Fibroblast of skin of left biceps (primary cell): Measurements from ENCODE around the gene RYR3.

Experiments used
- DNase-seq, 2 experiments: peaks; one replicate each; pipeline ENCODE4 v3.0.0-alpha.2; 2013; ENCODE audit warnings: low read depth in 2 of 2

Gene RYR3

DNA sequence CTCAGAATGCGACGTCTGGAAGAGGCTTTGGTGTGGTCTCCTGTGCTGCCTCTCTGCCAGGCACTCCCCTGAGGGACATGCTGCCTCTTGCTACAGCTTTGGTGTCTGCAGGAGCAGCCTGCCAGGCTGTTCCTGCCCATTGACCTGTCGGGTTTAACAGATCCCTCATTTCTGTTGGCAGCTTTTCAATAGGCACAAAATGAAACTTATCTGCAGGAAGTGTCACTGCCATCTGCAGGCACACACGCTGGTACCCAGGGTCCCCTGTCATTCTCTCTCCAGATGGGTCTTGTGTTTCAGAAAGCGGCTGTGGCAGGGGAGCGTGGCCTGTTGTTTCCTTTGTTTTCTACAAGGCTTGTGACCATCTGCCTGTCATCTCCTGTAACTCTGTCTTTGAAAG lies 329.2 kb downstream of the RYR3 start:
- no peak for DNase-seq

DNA sequence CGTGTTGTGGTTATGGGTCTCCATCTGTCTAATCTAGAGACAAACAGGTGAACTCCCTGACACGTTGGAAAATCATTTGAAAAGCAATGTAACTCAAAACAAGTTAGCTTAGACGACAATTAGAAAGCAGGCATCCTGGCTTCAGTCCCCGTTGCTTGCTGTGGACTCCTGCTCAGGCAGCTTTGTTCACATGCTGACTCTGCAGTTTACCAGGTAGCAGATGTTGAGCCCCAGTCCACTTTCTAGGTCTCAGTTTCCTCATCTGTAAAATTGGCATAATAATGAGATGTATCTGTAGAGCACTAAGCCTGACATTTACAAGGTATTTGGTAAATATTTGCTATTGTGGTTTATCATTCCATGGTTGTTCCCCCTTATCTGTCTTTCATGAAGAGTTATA lies 330.3 kb downstream of the RYR3 start:
- no peak for DNase-seq

DNA sequence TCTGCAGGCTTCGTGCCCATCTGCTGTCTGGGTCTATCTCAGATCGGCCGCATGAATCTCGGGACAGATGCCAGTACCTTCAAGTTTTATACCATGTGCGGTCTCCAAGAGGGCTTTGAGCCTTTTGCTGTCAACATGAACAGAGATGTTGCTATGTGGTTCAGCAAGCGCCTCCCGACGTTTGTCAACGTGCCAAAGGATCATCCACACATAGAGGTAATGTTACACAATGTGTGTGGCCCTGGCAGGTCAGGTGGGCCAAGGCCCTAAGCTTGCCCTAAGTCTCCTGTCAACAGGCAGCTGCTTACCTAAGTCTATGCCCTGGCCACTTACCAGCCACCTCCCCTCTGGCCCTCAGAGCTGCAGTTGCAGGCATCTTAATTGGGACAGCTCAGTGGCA lies 333.5 kb downstream of the RYR3 start:
- DNase-seq: no peak

GRCh38 chr15:33646744-33647143 lies 336.0 kb downstream of the RYR3 start:
- no peak for DNase-seq

DNA sequence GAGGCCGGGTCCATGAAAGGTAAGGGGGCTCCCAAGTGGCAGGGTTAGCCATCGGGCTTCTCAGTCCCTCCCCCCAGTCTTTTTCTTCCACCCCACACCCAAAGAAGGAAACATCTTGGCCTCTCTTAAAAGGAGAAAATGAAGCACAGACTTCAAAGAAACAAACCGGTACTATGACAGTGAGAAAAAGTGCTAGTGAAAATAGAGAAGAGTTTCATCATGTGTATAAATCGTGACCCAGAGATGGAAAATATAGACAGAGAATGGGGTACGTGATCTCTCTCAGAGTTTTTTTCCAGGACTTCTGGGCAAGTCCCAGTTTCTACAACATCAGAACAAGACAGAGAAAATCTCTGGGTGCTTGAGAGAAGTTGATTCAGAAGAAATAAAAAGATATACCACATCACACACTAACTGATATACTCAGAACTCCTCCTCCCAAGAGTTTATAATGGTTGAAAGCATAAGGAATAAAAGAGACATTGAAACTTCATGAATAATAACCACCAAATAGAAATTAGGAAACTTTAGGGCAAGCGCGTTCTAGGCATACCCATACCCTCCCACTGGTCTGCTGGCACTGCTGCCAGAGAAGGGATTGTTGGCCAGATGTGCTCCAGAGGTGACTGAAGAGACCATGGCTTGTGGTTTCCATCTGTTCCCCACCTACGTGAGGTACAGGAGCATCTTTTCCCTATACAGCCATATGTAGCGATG lies 338.6 kb downstream of the RYR3 start:
- no peak for DNase-seq

DNA sequence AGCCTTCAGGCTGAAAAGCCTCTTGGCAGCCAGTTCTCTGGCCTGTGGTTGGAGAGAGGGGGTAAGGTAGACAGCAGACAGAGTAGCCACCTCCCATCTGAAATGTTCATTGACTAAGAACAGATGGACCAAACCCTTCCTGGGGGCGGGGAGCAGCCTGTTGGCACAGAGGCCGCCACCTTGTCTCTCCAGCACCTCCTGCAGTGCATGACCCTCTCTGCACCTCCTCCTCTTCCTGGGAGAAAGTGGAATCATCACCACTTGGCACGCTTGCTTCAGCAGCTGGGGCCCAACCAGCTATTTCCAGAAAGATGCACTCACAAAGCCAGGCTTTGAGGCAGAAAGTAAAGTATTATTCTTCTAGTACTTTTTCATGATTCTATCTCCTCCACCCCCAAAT lies 344.1 kb downstream of the RYR3 start:
- no peak for DNase-seq

DNA sequence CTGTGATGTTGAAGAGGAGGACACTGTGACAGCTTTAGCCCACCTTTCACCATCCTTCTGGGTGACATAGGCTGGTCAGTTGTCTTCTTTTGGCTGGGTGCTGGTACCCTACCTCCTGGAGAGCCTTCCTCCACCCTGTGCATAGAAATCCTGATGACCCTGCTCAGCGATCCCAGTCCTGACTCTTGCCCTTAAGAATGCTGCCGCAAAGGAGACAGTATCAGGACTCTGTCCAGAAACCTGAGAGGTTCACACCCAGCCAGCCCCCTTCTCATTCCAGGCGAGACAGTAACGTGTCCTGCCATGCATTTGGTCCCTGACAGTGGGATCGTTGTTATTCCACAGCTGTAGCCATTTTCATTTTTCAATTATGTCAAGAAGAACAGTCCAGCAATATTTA lies 344.7 kb downstream of the RYR3 start:
- no peak for DNase-seq

GRCh38 chr15:33656168-33656567 lies 345.4 kb downstream of the RYR3 start:
- DNase-seq: no peak

DNA sequence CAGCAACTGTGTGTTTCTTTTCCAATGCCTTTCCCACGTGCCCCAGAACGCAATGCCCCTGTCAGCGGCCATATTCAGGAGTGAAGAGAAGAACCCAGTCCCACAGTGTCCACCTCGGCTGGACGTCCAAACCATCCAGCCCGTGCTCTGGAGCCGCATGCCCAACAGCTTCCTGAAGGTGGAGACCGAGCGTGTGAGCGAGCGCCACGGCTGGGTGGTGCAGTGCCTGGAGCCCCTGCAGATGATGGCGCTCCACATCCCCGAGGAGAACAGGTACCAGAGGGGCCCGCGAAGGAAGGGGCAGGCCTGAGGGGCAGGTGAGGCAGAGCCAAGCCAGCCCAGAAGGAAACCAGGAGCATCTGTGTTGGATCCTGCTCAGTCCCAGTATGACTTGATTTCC lies 349.4 kb downstream of the RYR3 start:
- no peak for DNase-seq

DNA sequence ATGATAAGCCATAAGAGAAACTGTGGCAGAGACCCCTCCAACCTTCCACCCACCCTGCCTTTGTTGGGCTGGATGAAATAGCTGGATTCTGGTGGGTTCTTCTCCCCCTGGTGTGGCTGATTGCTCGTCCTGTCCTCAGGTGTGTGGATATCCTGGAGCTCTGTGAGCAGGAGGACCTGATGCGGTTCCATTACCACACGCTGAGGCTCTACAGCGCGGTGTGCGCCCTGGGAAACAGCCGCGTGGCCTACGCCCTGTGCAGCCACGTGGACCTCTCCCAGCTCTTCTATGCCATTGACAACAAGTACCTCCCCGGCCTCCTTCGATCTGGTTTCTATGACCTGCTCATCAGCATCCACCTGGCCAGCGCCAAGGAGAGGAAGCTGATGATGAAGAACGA lies 351.2 kb downstream of the RYR3 start:
- DNase-seq: no peak

DNA sequence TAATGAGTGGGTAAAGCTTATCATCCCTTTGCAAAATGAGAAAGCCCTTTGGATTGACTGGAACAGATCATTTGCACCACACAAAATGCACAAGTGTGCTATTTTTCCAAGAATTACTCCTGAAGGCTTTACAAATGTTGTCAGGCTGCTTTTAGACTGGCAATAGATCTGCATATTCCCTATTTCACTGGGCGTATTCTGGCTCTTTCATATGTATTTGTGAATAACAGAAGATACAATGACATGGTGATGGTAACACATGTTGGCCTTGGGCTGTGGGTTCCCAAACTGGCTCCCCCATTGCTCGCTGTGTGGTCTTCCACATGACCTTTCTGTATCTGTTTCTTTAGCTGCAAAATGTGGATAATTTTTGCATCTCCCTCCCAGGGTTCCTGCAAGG lies 354.2 kb downstream of the RYR3 start:
- DNase-seq: no peak

DNA sequence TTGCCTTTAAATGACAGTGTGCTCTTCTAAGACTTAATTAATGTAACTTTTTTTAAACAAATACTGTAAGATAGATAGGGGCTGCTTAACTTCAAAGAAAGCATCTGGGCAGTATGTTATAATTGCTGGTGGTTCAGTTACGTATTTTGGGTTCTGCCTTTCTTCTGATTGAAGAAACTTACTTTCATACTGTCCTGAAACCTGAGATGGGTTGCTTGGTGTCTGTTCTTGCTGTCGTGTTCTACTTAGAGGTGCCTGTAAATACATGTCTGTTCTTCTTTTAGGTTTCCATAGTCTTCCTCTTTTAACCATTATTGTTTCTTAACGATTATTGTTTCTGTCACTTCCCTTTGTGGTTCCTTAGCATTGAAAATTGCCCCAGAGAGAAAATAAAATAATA lies 359.8 kb downstream of the RYR3 start:
- no peak for DNase-seq

GRCh38 chr15:33671456-33671855 lies 360.7 kb downstream of the RYR3 start:
- no peak for DNase-seq

DNA sequence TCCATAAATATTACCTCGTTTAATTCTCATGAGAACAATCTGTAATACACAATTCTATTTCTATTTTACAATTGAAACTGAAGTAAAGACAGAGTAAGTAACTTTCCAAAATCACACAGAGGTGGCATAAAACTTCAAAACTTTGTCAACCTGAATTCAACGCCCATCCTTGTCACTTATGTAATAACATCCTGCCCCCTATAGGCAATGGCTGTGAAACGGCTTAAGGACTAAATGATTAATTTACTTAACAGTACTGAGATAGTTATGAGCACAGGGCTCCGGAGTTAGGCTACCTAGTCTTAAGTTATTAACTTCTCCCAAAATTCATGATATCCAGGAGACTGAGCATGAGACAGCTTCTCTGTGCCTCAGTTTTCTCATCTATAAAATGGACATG lies 364.5 kb downstream of the RYR3 start:
- DNase-seq: no peak

DNA sequence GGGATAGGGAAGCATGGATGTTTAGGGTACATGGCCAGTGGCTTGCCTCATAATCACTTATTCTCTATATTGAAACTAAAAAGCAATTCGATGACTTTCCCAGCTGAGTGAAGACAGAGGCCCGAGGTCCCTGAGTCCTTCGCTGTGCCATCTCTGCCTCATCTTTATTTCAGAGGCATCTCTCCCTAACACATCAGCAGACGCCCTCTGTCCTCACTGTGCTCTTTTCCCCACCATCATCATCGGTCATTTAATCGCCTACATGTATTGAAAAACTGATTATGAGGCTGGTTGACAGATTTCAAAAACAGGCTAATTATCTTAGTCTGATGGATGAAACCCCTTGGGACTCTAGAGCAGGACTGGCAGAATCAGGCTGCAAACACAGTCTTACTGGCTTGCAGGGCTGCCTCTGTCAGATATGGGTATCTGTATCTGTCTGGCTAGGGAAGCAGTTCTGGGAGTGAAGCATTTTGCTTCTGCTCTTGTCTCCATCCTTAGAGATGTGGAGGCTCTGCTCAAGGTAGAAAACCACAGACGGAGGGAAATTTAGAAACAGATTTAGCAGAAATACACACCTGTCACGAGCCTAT lies 366.6 kb downstream of the RYR3 start:
- DNase-seq: no peak

DNA sequence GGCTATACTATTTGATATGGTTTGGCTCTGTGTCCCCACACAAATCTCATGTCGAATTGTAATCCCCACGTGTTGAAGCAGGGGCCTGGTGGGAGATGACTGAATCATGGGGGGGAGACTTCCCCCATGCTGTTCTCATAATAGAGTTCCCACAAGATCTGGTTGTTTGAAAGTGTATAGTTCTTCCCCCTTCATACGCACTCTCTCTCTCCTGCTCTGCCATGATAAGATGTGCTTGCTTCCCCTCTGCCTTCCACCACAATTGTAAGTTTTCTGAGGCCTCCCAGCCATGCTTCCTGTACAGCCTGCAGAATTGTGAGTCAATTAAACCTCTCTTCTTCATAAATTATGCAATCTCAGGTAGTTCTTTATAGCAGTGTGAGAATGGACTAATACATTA lies 367.4 kb downstream of the RYR3 start:
- no peak for DNase-seq

DNA sequence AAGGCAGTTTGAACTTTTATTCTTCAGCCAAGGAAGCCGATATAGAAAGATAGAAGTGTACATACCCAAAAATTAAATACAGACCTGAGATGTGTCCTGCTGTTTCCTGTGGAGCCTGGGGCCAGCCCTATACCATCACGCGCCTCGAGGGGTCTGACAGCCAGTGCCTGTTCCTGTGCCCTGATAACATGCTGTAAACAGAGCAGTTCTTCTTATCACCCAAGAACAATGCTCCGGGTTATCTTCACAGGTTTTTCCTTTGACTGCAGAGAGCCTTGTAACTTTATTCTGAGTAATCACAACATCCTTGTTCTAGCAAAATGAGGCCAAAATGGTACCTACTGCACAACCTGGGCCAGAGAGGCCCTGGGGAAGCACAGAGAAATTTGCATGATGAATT lies 367.8 kb downstream of the RYR3 start:
- no peak for DNase-seq

DNA sequence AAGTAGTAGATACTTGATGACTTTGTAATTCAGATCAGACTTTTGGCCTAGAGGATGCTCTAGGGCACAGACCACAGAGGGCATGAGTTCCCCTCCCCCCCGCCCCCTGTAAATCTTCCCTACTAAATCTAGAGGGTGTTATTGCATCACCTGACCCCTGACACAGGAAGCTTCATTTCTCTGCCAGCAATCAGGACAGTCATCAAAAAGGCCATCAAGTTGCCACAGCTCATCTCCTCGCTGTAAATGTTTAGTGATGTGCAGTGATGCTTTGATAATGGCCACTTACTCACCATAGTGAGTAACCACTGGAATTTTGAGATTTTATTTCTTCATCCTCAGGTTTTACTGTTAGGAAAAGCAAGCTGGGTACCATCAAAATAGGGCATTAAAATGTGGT lies 368.3 kb downstream of the RYR3 start:
- no peak for DNase-seq

DNA sequence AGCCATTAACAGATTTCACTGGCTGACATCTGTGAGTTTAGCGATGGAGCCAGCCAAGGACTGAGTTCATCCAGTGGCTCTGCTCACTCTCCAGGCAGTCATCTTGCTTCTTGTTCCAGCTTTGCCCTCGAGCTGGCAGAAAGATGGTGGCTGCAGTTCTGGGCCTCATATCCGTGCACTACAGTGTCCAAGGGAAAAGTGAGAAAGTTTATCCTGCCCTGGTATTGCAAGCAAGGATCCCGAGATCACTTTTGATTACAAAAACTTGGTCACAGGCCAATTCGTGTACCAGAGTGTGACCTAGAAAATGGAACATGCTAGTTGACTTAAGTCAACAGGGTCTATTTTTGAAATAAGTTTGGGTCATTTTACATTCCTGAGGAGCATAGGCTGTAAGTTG lies 369.6 kb downstream of the RYR3 start:
- DNase-seq: no peak

GRCh38 chr15:33693166-33693800 lies 382.5 kb downstream of the RYR3 start:
- DNase-seq: no peak

DNA sequence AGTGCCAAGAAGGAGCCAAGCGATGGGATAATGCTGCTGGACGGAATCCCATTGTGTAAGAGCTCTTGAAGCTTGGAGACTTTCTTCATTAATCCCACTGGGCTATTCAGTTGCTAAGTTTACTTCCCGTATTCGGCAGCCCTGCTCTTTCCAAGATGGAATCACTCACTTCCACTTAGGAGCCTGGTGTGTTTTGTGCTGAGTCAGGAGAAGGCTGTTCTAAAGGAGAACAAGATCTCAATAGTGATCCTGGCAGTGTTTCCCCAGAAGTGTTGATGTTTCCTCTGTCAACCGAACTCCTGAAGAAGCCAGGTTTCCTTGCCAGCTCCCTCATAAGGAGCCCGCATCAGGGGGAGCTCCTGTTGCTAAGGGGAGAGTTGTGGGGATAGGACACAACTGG lies 387.4 kb downstream of the RYR3 start:
- no peak for DNase-seq

GRCh38 chr15:33699145-33699544 lies 388.4 kb downstream of the RYR3 start:
- DNase-seq: no peak

DNA sequence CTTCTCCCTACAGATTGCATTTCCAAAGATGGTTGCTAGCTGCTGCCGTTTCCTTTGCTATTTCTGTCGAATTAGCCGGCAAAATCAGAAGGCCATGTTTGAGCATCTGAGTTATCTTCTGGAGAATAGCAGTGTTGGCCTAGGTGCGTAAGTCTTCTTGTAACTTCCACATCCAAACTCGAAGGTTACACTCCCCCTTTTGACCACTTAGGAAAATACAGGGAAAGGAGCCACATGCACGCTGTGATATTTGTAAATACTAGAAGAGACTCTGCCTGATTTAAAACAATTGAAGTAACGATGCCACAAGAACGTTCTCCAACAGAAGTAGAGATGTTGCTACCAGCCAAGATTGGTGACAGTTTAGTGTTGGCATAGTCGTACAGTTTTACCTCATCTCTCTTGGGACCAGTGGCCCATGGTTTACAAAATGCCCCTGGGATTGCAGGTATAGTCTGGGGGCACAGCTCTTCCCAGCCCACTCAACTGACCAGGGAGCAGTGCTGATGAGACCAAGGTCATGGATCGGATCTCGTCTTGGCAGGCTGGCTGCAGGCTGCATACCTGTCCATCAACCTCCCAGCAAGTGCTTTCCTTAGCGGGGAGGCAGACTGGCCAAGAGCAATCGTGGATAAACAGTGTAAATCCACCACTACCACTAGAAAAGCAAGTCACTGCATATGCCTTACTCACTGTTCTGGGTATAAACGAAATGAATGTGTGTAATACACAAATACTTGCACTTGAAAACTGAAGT lies 389.1 kb downstream of the RYR3 start:
- DNase-seq: no peak
